A549 (cell line): Measurements from ENCODE around the gene PBX3. TPM values are rescaled to one million over a fixed set of nuclear protein-coding genes. Genes with fewer than 3 reads are reported as not detected.

ENCODE experiments used
- CBX8 ChIP-seq: fragments of 200-600 bp; sonication (generic); IDR thresholded peaks from 2 replicates; pipeline ENCODE4 v1.6.1; 2016
- CEBPB ChIP-seq, 2 experiments: fragments of >200 bp in 1 of 2; sonication (Bioruptor Twin) in 1 of 2; formaldehyde crosslinking in 1 of 2; IDR thresholded peaks; 2 replicates each; pipeline ENCODE4 v1.6.1; 2012 to 2016
- CHD4 ChIP-seq: fragments of 200-600 bp; sonication (generic); IDR thresholded peaks from 2 replicates; pipeline ENCODE4 v1.6.1; 2016; ENCODE audit warnings: antibody characterized with exemption, mild to moderate bottlenecking, borderline replicate concordance
- EHF ChIP-seq: fragments of 250-450 bp; sonication (Bioruptor Pico); IDR thresholded peaks from 2 replicates; pipeline ENCODE4 v1.5.0; 2020; ENCODE audit warnings: mild to moderate bottlenecking
- EHMT2 ChIP-seq: fragments of 200-600 bp; sonication (generic); IDR thresholded peaks from 2 replicates; pipeline ENCODE4 v1.6.1; 2016; ENCODE audit warnings: antibody characterized with exemption, low read depth, mild to moderate bottlenecking, moderate library complexity
- ESRRA ChIP-seq: fragments of 150-350 bp; IDR thresholded peaks from 2 replicates; pipeline ENCODE4 v1.6.1; 2014; ENCODE audit warnings: mild to moderate bottlenecking, low read length, borderline replicate concordance
- FOSL2 ChIP-seq, 2 experiments: fragments of 450-650 bp in 1 of 2; fragments of >200 bp in 1 of 2; sonication (Bioruptor Twin) in 1 of 2; formaldehyde crosslinking; IDR thresholded peaks; 2 replicates each; pipeline versions ENCODE4 v1.5.0 to v1.6.1; 2016 to 2020; ENCODE audit warnings: mild to moderate bottlenecking in 1 of 2, moderate library complexity in 1 of 2
- GATA3 ChIP-seq: IDR thresholded peaks from 2 replicates; pipeline ENCODE4 v1.6.1; 2012; ENCODE audit warnings: borderline replicate concordance
- HDAC2 ChIP-seq: fragments of 200-600 bp; sonication (generic); IDR thresholded peaks from 2 replicates; pipeline ENCODE4 v1.6.1; 2016
- HEYL ChIP-seq: fragments of 250-450 bp; sonication (Bioruptor Pico); IDR thresholded peaks from 2 replicates; pipeline ENCODE4 v1.8.0; 2021; ENCODE audit warnings: mild to moderate bottlenecking, moderate library complexity
- JUN ChIP-seq, 2 experiments: fragments of >200 bp; sonication (Bioruptor Twin); formaldehyde crosslinking; IDR thresholded peaks; 2 replicates in 1 of 2; 3 replicates in 1 of 2; pipeline ENCODE4 v1.6.1; 2016 to 2017
- KDM1A ChIP-seq: fragments of 200-600 bp; sonication (generic); IDR thresholded peaks from 2 replicates; pipeline ENCODE4 v1.6.1; 2016; ENCODE audit warnings: low read depth, mild to moderate bottlenecking
- MAFK ChIP-seq: fragments of 450-650 bp; IDR thresholded peaks from 2 replicates; pipeline ENCODE4 v1.6.1; 2014; ENCODE audit not compliant: partially characterized antibody
- MAZ ChIP-seq: fragments of 150-350 bp; IDR thresholded peaks from 2 replicates; pipeline ENCODE4 v1.6.1; 2014; ENCODE audit warnings: antibody characterized with exemption, low read depth, low read length, borderline replicate concordance
- MYC ChIP-seq: IDR thresholded peaks from 2 replicates; pipeline ENCODE4 v1.6.1; 2012; ENCODE audit warnings: mild to moderate bottlenecking, inconsistent platforms, low read length, improper control_type of control experiment, borderline replicate concordance
- NPAS2 ChIP-seq: fragments of 250-450 bp; sonication (Bioruptor Pico); IDR thresholded peaks from 2 replicates; pipeline ENCODE4 v1.8.0; 2022; ENCODE audit warnings: mild to moderate bottlenecking, moderate library complexity, borderline replicate concordance
- NR3C1 ChIP-seq: fragments of >200 bp; sonication (Bioruptor Twin); formaldehyde crosslinking; IDR thresholded peaks from 3 replicates; pipeline ENCODE4 v1.6.1; 2017
- POLR2A ChIP-seq: IDR thresholded peaks from 2 replicates; pipeline ENCODE4 v1.6.1; 2012; ENCODE audit warnings: mild to moderate bottlenecking, low read length
- POLR2AphosphoS2 ChIP-seq: conservative IDR thresholded peaks from 2 replicates; pipeline ENCODE4 v1.6.1; 2012; ENCODE audit warnings: low read length, improper control_type of control experiment, inconsistent platforms
- RARB ChIP-seq: fragments of 250-450 bp; sonication (Bioruptor Pico); IDR thresholded peaks from 2 replicates; pipeline ENCODE4 v1.8.0; 2021; ENCODE audit warnings: mild to moderate bottlenecking, moderate library complexity
- RNF2 ChIP-seq: fragments of 200-600 bp; sonication (generic); IDR thresholded peaks from 2 replicates; pipeline ENCODE4 v1.6.1; 2016; ENCODE audit warnings: low read depth, mild to moderate bottlenecking, antibody characterized with exemption, moderate library complexity, borderline replicate concordance
- SREBF2 ChIP-seq: fragments of 450-650 bp; IDR thresholded peaks from 2 replicates; pipeline ENCODE4 v1.6.1; 2014; ENCODE audit warnings: mild to moderate bottlenecking, moderate library complexity
- TFCP2L1 ChIP-seq: fragments of 250-450 bp; sonication (Bioruptor Pico); IDR thresholded peaks from 2 replicates; pipeline ENCODE4 v1.5.0; 2021; ENCODE audit warnings: mild to moderate bottlenecking
- TP53 ChIP-seq: fragments of 250-450 bp; sonication (Bioruptor Pico); IDR thresholded peaks from 2 replicates; pipeline ENCODE4 v1.5.0; 2021; ENCODE audit warnings: mild to moderate bottlenecking, moderate library complexity
- ZC3H11A ChIP-seq: fragments of 450-650 bp; IDR thresholded peaks from 2 replicates; pipeline ENCODE4 v1.6.1; 2014; ENCODE audit warnings: antibody characterized with exemption, mild to moderate bottlenecking
- ZFP36 ChIP-seq: fragments of 450-650 bp; IDR thresholded peaks from 2 replicates; pipeline ENCODE4 v1.6.1; 2014; ENCODE audit warnings: borderline replicate concordance; ENCODE audit not compliant: partially characterized antibody
- ZNF302 ChIP-seq: fragments of 250-450 bp; sonication (Bioruptor Pico); IDR thresholded peaks from 2 replicates; pipeline ENCODE4 v1.9.0; 2021; ENCODE audit warnings: inconsistent platforms, mild to moderate bottlenecking, moderate library complexity
- polyA plus RNA-seq, 4 experiments: library from polyadenylated mRNA; depleted of rRNA in 3 of 4; stranded (reverse); fragments of >200 nt; fragmentation: RNase III in 1 of 4; extraction: RNeasy Plus Mini Kit Qiagen cat#74134 plus additional on column Dnase treatment in 1 of 4; gene quantifications; 2 replicates in 3 of 4; 3 replicates in 1 of 4; pipeline ENCODE4 v1.2.3, GENCODE V29; 2011 to 2017
- TF ChIP-seq, protein P1 (sequence below): fragments of 200-600 bp; sonication (generic); IDR thresholded peaks from 2 replicates; pipeline ENCODE4 v1.6.1; 2016; ENCODE audit warnings: antibody characterized with exemption, mild to moderate bottlenecking, moderate library complexity
- TF ChIP-seq, protein P2 (sequence below): fragments of >200 bp; sonication (Bioruptor Twin); formaldehyde crosslinking; IDR thresholded peaks from 3 replicates; pipeline ENCODE4 v1.5.1; 2016
- TF ChIP-seq, protein P3 (sequence below): fragments of >200 bp; sonication (Bioruptor Twin); formaldehyde crosslinking; IDR thresholded peaks from 3 replicates; pipeline ENCODE4 v1.6.1; 2016
- TF ChIP-seq, protein P4 (sequence below): IDR thresholded peaks from 2 replicates; pipeline ENCODE4 v1.6.1; 2012
- TF ChIP-seq, protein P5 (sequence below): IDR thresholded peaks from 2 replicates; pipeline ENCODE4 v1.6.1; 2012; ENCODE audit warnings: low read depth, borderline replicate concordance
- TF ChIP-seq, protein P6 (sequence below): fragments of 250-450 bp; sonication (Bioruptor Pico); IDR thresholded peaks from 2 replicates; pipeline ENCODE4 v1.5.0; 2020; ENCODE audit warnings: low read depth, mild to moderate bottlenecking, moderate library complexity
- TF ChIP-seq, protein P7 (sequence below): fragments of 150-350 bp; IDR thresholded peaks from 2 replicates; pipeline ENCODE4 v1.6.1; 2014; ENCODE audit warnings: low read depth, mild to moderate bottlenecking, low read length

Gene PBX3
- polyA plus RNA-seq, 2 of the 4 experiments (the other 2 are of a cell fraction): 10.7 to 23.5 TPM

DNA sequence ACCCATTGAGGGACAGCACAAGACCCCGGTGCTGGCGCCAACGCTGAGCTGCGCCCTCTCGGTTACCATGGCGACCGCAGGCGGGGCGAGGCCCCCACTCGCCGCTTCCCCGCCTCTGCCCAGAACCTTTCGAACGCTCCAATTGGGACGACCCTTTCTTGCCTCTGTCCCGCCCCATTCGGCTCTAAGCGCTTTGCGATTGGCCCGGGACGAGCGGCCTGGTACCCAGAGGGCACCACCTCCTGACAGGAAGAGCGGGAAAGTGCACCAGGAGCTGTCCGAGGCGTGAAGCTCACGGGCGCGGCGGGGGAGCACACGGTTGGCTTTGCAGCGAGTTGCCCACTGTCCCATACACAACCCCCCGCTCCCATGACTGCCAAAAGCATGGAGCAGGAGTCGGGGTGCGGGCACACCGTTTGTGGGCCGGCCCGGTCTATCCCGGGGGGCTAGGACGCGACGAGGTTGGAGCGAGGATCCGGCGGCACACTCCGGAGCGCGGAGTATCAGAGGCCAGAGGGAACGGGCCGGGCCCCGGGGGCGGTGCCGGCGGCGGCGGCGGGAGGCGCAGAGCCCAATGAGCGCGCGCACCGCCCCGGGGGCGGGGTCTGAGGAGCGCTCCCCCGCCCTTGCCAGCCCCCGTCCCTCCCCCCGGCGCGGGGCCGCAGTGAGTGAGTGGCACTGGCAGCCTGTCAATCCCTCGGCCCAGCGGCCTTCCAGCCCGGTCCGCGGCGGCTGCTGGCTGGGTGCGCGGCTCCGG is 978 bp upstream of the PBX3 start (continued):
- TF ChIP-seq GATA3: no peak; the same call in 1 of the 2 replicates
- TF ChIP-seq POLR2AphosphoS2: no peak
- TF ChIP-seq, protein P1, sequence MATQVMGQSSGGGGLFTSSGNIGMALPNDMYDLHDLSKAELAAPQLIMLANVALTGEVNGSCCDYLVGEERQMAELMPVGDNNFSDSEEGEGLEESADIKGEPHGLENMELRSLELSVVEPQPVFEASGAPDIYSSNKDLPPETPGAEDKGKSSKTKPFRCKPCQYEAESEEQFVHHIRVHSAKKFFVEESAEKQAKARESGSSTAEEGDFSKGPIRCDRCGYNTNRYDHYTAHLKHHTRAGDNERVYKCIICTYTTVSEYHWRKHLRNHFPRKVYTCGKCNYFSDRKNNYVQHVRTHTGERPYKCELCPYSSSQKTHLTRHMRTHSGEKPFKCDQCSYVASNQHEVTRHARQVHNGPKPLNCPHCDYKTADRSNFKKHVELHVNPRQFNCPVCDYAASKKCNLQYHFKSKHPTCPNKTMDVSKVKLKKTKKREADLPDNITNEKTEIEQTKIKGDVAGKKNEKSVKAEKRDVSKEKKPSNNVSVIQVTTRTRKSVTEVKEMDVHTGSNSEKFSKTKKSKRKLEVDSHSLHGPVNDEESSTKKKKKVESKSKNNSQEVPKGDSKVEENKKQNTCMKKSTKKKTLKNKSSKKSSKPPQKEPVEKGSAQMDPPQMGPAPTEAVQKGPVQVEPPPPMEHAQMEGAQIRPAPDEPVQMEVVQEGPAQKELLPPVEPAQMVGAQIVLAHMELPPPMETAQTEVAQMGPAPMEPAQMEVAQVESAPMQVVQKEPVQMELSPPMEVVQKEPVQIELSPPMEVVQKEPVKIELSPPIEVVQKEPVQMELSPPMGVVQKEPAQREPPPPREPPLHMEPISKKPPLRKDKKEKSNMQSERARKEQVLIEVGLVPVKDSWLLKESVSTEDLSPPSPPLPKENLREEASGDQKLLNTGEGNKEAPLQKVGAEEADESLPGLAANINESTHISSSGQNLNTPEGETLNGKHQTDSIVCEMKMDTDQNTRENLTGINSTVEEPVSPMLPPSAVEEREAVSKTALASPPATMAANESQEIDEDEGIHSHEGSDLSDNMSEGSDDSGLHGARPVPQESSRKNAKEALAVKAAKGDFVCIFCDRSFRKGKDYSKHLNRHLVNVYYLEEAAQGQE: no peak
- no peak for TF ChIP-seq CHD4
- TF ChIP-seq, protein P2, sequence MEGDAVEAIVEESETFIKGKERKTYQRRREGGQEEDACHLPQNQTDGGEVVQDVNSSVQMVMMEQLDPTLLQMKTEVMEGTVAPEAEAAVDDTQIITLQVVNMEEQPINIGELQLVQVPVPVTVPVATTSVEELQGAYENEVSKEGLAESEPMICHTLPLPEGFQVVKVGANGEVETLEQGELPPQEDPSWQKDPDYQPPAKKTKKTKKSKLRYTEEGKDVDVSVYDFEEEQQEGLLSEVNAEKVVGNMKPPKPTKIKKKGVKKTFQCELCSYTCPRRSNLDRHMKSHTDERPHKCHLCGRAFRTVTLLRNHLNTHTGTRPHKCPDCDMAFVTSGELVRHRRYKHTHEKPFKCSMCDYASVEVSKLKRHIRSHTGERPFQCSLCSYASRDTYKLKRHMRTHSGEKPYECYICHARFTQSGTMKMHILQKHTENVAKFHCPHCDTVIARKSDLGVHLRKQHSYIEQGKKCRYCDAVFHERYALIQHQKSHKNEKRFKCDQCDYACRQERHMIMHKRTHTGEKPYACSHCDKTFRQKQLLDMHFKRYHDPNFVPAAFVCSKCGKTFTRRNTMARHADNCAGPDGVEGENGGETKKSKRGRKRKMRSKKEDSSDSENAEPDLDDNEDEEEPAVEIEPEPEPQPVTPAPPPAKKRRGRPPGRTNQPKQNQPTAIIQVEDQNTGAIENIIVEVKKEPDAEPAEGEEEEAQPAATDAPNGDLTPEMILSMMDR: no peak
- no peak for TF ChIP-seq SREBF2
- no peak for TF ChIP-seq HEYL (CRISPR knock-in tag)
- TF ChIP-seq, protein P3, sequence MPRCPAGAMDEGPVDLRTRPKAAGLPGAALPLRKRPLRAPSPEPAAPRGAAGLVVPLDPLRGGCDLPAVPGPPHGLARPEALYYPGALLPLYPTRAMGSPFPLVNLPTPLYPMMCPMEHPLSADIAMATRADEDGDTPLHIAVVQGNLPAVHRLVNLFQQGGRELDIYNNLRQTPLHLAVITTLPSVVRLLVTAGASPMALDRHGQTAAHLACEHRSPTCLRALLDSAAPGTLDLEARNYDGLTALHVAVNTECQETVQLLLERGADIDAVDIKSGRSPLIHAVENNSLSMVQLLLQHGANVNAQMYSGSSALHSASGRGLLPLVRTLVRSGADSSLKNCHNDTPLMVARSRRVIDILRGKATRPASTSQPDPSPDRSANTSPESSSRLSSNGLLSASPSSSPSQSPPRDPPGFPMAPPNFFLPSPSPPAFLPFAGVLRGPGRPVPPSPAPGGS: no peak; the same call in 2 of the 3 replicates
- no peak; the same call in 1 of the 2 replicates for TF ChIP-seq MAZ
- no peak for TF ChIP-seq MAFK
- no peak for TF ChIP-seq NR3C1
- TF ChIP-seq RNF2: peak; percentile 38; the same call in 1 of the 2 replicates
- no peak for TF ChIP-seq NPAS2 (CRISPR knock-in tag)
- no peak for TF ChIP-seq ESRRA
- no peak for TF ChIP-seq CBX8
- TF ChIP-seq CEBPB (IDR thresholded peaks at IDR 0.05): no peak
- TF ChIP-seq, protein P4, sequence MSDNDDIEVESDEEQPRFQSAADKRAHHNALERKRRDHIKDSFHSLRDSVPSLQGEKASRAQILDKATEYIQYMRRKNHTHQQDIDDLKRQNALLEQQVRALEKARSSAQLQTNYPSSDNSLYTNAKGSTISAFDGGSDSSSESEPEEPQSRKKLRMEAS: peak; percentile 100
- 0 out of 2 replicates have a peak, but pooled peaks have one; percentile 42 for TF ChIP-seq ZNF302 (CRISPR knock-in tag)
- TF ChIP-seq KDM1A: no peak
- no peak for TF ChIP-seq EHMT2
- TF ChIP-seq, protein P5, sequence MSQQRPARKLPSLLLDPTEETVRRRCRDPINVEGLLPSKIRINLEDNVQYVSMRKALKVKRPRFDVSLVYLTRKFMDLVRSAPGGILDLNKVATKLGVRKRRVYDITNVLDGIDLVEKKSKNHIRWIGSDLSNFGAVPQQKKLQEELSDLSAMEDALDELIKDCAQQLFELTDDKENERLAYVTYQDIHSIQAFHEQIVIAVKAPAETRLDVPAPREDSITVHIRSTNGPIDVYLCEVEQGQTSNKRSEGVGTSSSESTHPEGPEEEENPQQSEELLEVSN: peak; percentile 100
- TF ChIP-seq ZC3H11A: no peak
- TF ChIP-seq TFCP2L1 (CRISPR knock-in tag): no peak; the same call in 1 of the 2 replicates
- TF ChIP-seq MYC: no peak
- TF ChIP-seq HDAC2: no peak
- TF ChIP-seq JUN (IDR thresholded peaks at IDR 0.05): no peak; a peak in 1 of 5 replicates
- peak; percentile 85 for TF ChIP-seq EHF (CRISPR knock-in tag)
- TF ChIP-seq RARB (CRISPR knock-in tag): no peak
- TF ChIP-seq, protein P6, sequence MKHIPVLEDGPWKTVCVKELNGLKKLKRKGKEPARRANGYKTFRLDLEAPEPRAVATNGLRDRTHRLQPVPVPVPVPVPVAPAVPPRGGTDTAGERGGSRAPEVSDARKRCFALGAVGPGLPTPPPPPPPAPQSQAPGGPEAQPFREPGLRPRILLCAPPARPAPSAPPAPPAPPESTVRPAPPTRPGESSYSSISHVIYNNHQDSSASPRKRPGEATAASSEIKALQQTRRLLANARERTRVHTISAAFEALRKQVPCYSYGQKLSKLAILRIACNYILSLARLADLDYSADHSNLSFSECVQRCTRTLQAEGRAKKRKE (CRISPR knock-in tag): peak; percentile 90; the same call in 1 of the 2 replicates
- TF ChIP-seq, protein P7, sequence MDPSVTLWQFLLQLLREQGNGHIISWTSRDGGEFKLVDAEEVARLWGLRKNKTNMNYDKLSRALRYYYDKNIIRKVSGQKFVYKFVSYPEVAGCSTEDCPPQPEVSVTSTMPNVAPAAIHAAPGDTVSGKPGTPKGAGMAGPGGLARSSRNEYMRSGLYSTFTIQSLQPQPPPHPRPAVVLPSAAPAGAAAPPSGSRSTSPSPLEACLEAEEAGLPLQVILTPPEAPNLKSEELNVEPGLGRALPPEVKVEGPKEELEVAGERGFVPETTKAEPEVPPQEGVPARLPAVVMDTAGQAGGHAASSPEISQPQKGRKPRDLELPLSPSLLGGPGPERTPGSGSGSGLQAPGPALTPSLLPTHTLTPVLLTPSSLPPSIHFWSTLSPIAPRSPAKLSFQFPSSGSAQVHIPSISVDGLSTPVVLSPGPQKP: no peak
- TF ChIP-seq POLR2A: peak; percentile 58
- TF ChIP-seq ZFP36: no peak
- TF ChIP-seq TP53 (CRISPR knock-in tag): peak; percentile 80
- TF ChIP-seq FOSL2 (IDR thresholded peaks at IDR 0.05): no peak
- peak; percentile 23 for TF ChIP-seq FOSL2 (CRISPR knock-in tag; IDR thresholded peaks at IDR 0.05)
